Sigmoid colon (tissue), 7 donors: Measurements from ENCODE around the gene CYP26A1. TPM values are rescaled to one million over a fixed set of nuclear protein-coding genes. Genes with fewer than 3 reads are reported as not detected.

Experiments
- DNase-seq: peaks from one replicate; pipeline ENCODE4 v3.0.0-alpha.2; 2019
- H3K27ac ChIP-seq, 4 donors: fragments of 200-600 bp; sonication (generic); one replicate each; pipeline ENCODE4 v1.5.1; 2016 to 2019; ENCODE audit warnings: mild to moderate bottlenecking in 1 of 4
- H3K27me3 ChIP-seq, 3 donors: fragments of 200-600 bp; sonication (generic); one replicate each; pipeline ENCODE4 v1.5.1; 2019; ENCODE audit warnings: mild to moderate bottlenecking in 1 of 3
- H3K36me3 ChIP-seq, 4 donors: fragments of 200-600 bp; sonication (generic); one replicate each; pipeline ENCODE4 v1.5.1; 2016 to 2019
- H3K4me1 ChIP-seq, 4 donors: fragments of 200-600 bp; sonication (generic); one replicate each; pipeline ENCODE4 v1.5.1; 2017 to 2019
- H3K4me3 ChIP-seq, 4 donors: fragments of 200-600 bp; sonication (generic); one replicate each; pipeline ENCODE4 v1.5.1; 2017 to 2019; ENCODE audit warnings: mild to moderate bottlenecking in 2 of 4, moderate library complexity in 1 of 4
- H3K9me3 ChIP-seq, 4 donors: fragments of 200-600 bp in 3 of 4; sonication (generic) in 3 of 4; one replicate each; pipeline versions ENCODE4 v1.5.1 to v1.6.1; 2013 to 2019
- EP300 ChIP-seq, 4 donors: sonication (generic); formaldehyde crosslinking; IDR thresholded peaks; one replicate each; pipeline ENCODE4 v1.6.1; 2017; ENCODE audit warnings: antibody characterized with exemption in 4 of 4
- POLR2A ChIP-seq, 2 donors: fragments of 450-650 bp; IDR thresholded peaks; one replicate each; pipeline ENCODE4 v1.6.1; 2016; ENCODE audit warnings: antibody characterized with exemption in 2 of 2, mild to moderate bottlenecking in 2 of 2, moderate library complexity in 2 of 2
- POLR2AphosphoS5 ChIP-seq, 4 donors: sonication (generic); formaldehyde crosslinking; IDR thresholded peaks; one replicate each; pipeline ENCODE4 v1.6.1; 2017; ENCODE audit warnings: antibody characterized with exemption in 4 of 4
- WGBS, 2 donors: extraction: QIAGEN DNeasy Blood & Tissue Kit; methylation state at CpG; one replicate each; pipeline ENCODE4 v1.1.7; 2013; 5-methylcytosine and 5-hydroxymethylcytosine counted together
- intact Hi-C: fragments of 100-400 bp; cut with DNase I; formaldehyde crosslinking; loops from one replicate; pipeline ENCODE4 v1.15.1; 2023
- polyA plus RNA-seq, 3 donors: library from polyadenylated mRNA; stranded (reverse); fragments of 200-250 nt; gene quantifications; one replicate each; pipeline ENCODE4 v1.2.3, GENCODE V29; 2013
- total RNA-seq, 4 donors: library from RNA; depleted of rRNA; stranded (reverse); fragments of >200 nt; gene quantifications; one replicate each; pipeline ENCODE4 v1.1.0, GENCODE V29; 2016
- TF ChIP-seq, protein P1 (sequence below), 4 experiments: fragments of 450-650 bp in 3 of 4; fragments of 200-600 bp in 1 of 4; IDR thresholded peaks; one replicate each; pipeline ENCODE4 v1.5.1; 2016 to 2019; ENCODE audit warnings: antibody characterized with exemption in 4 of 4, mild to moderate bottlenecking in 3 of 4, moderate library complexity in 2 of 4
- donor health status: healthy with polysubstance abuse.
- donor health status: Bipolar disorder and iron deficiency.
- donor health status: healthy.

The CYP26A1 gene, protein sequence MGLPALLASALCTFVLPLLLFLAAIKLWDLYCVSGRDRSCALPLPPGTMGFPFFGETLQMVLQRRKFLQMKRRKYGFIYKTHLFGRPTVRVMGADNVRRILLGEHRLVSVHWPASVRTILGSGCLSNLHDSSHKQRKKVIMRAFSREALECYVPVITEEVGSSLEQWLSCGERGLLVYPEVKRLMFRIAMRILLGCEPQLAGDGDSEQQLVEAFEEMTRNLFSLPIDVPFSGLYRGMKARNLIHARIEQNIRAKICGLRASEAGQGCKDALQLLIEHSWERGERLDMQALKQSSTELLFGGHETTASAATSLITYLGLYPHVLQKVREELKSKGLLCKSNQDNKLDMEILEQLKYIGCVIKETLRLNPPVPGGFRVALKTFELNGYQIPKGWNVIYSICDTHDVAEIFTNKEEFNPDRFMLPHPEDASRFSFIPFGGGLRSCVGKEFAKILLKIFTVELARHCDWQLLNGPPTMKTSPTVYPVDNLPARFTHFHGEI
- total RNA-seq (not detected), polyA plus RNA-seq (not detected)

DNA sequence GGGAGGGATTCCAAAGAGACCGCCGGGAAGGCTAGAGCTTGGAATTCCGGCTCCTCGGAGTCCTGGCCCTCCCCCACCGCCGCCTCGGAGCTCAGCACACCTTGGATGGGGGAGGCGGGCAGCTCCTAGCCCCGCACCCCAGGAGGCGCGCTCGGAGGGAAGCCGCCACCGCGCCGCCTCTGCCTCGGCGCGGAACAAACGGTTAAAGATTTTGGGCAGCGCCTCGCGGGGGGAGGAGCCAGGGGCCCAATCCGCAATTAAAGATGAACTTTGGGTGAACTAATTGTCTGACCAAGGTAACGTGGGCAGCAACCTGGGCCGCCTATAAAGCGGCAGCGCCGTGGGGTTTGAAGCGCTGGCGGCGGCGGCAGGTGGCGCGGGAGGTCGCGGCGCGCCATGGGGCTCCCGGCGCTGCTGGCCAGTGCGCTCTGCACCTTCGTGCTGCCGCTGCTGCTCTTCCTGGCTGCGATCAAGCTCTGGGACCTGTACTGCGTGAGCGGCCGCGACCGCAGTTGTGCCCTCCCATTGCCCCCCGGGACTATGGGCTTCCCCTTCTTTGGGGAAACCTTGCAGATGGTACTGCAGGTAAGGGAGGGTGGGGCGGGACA lies at the start of gene CYP26A1:
CYP26A1 (plus strand) TSS at position 355 of the 608 bp plus-strand sequence; CDS start at position 397, 42 bp downstream.
- H3K27me3 ChIP-seq, result peaks cover 38 to 95% (median 69%) of the 10 kb centered on the region in 3 donors
- no peaks in the 10 kb centered on the region for H3K36me3 ChIP-seq
- intact Hi-C loops, result no loop called here
- no peak for TF ChIP-seq POLR2A (IDR thresholded peaks at IDR 0.05)
- TF ChIP-seq EP300 (IDR thresholded peaks at IDR 0.05), result no peak
- TF ChIP-seq, protein P1, sequence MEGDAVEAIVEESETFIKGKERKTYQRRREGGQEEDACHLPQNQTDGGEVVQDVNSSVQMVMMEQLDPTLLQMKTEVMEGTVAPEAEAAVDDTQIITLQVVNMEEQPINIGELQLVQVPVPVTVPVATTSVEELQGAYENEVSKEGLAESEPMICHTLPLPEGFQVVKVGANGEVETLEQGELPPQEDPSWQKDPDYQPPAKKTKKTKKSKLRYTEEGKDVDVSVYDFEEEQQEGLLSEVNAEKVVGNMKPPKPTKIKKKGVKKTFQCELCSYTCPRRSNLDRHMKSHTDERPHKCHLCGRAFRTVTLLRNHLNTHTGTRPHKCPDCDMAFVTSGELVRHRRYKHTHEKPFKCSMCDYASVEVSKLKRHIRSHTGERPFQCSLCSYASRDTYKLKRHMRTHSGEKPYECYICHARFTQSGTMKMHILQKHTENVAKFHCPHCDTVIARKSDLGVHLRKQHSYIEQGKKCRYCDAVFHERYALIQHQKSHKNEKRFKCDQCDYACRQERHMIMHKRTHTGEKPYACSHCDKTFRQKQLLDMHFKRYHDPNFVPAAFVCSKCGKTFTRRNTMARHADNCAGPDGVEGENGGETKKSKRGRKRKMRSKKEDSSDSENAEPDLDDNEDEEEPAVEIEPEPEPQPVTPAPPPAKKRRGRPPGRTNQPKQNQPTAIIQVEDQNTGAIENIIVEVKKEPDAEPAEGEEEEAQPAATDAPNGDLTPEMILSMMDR (IDR thresholded peaks at IDR 0.05), result no peak
- no peak for TF ChIP-seq POLR2AphosphoS5 (IDR thresholded peaks at IDR 0.05)
- H3K4me3 ChIP-seq, result peak within 1 kb of the TSS in 3 of 4 donors; percentile 7 to 44 (median 38)
- H3K9me3 ChIP-seq, result no peaks in the 10 kb centered on the region
- H3K4me1 ChIP-seq, result peaks cover 0 to 43% (median 37%) of the 10 kb centered on the region in 4 donors
- H3K27ac ChIP-seq, result no peak within 1 kb of the TSS
- DNase-seq, result no peak
- WGBS, 2 donors, result 1% methylated on average over 52 of the region's 52 CpGs

DNA sequence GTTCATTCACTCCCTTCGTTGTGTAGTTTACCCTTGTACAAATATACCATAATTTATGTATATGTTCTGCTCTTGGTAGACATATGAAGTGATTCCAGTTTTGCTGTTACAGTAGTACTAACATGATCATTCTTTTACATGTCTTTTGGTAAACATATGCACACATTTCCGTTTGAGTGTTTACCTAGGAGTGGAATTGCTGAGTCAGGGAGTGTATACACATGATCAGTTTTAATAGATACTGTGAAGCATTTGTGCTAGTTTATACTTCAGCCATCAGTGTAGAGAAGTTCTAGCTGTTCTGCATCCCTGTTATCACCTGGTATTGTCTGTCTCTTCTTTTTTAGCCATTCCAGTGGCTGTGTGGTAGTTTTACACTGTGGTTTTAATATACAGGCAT lies 47.6 kb upstream of the CYP26A1 start:
- TF ChIP-seq POLR2AphosphoS5 (IDR thresholded peaks at IDR 0.05) (no peak), POLR2A (IDR thresholded peaks at IDR 0.05) (no peak), EP300 (IDR thresholded peaks at IDR 0.05) (no peak)
- TF ChIP-seq, protein P1 (IDR thresholded peaks at IDR 0.05), result no peak
- no peak for DNase-seq
- Histone ChIP-seq H3K27ac (no peak overlapping the region), H3K36me3 (peaks cover 0 to 13% (median 0%) of the 10 kb centered on the region in 4 donors), H3K9me3 (peaks cover 0 to 5% (median 0%) of the 10 kb centered on the region in 4 donors), H3K4me1 (peaks cover 0 to 13% (median 10%) of the 10 kb centered on the region in 4 donors), H3K4me3 (no peak overlapping the region), H3K27me3 (no peaks in the 10 kb centered on the region)
- 45 to 73% methylated on average over 2 of the region's 2 CpGs for WGBS, 2 donors
- intact Hi-C loops, result no loop called here

DNA sequence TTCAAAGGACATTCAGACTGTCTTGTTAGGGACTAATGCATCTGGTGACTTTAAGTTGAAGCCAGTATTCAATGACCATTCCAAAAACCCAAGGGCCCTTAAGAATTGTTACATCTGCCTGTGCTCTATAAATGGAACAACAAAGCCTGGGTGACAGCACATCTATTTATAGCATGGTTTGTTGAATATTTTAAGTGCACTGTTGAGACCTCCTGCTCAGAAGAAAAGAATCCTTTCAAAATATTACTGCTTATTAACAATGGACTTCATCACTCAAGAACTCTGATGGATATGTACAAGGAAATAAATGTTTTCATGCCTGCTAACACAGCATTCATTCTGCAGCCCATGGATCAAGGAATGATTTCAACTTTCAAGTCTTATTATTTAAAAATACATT lies 46.2 kb upstream of the CYP26A1 start:
- Histone ChIP-seq H3K4me1 (peaks cover 0 to 20% (median 14%) of the 10 kb centered on the region in 4 donors), H3K27me3 (no peaks in the 10 kb centered on the region), H3K36me3 (peaks cover 0 to 13% (median 0%) of the 10 kb centered on the region in 4 donors), H3K9me3 (peaks cover 0 to 5% (median 0%) of the 10 kb centered on the region in 4 donors), H3K4me3 (no peak overlapping the region), H3K27ac (no peak overlapping the region)
- TF ChIP-seq POLR2A (IDR thresholded peaks at IDR 0.05) (no peak), EP300 (IDR thresholded peaks at IDR 0.05) (no peak), POLR2AphosphoS5 (IDR thresholded peaks at IDR 0.05) (no peak)
- TF ChIP-seq, protein P1 (IDR thresholded peaks at IDR 0.05), result no peak
- intact Hi-C loops, result no loop called here
- DNase-seq, result no peak

DNA sequence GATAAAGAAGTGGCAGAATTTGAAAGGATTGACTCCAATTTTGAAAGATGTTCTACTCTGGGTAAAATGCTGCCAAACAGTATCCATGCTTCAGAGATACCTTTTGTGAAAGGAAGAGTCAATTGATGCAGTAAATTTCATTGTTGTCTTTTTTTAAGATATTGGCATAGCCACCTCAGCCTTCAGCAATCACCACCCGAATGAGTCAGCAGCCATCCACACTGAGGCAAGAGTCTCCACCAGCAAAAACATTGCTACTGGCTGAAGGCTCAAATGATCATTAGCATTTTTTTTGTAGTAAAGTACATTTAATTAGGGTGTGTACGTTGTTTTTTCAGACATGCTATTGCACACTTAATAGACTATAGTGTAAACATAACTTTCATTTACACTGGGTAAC lies 44.8 kb upstream of the CYP26A1 start:
- intact Hi-C loops, result no loop called here
- H3K9me3 ChIP-seq, result peaks cover 0 to 5% (median 0%) of the 10 kb centered on the region in 4 donors

More for the DNA sequence above, 44.8 kb upstream of the CYP26A1 start:
- H3K4me3 ChIP-seq, result no peak overlapping the region
- peaks cover 0 to 34% (median 20%) of the 10 kb centered on the region in 4 donors for H3K4me1 ChIP-seq
- WGBS, 2 donors, result 21 to 79% methylated on average over 2 of the region's 2 CpGs
- H3K27me3 ChIP-seq, result no peaks in the 10 kb centered on the region
- peaks cover 0 to 13% (median 0%) of the 10 kb centered on the region in 4 donors for H3K36me3 ChIP-seq
- H3K27ac ChIP-seq, result no peak overlapping the region
- TF ChIP-seq POLR2A (IDR thresholded peaks at IDR 0.05), result no peak
- TF ChIP-seq EP300 (IDR thresholded peaks at IDR 0.05), result no peak
- TF ChIP-seq, protein P1 (IDR thresholded peaks at IDR 0.05), result no peak
- TF ChIP-seq POLR2AphosphoS5 (IDR thresholded peaks at IDR 0.05), result no peak
- no peak for DNase-seq
